HFF-Myc (cell line): Measurements from ENCODE around the gene CENPP.

Source experiments
- DNase-seq: peaks from one replicate; pipeline ENCODE4 v3.0.0-alpha.2; 2011; ENCODE audit warnings: low read depth; ENCODE audit errors: extremely low read depth
- H3K4me3 ChIP-seq: replicated peaks from 2 replicates; pipeline ENCODE4 v1.5.1; 2011; ENCODE audit warnings: low read depth, mild to moderate bottlenecking, control low read depth, low read length
- CTCF ChIP-seq: IDR thresholded peaks from 2 replicates; pipeline ENCODE4 v1.5.1; 2012; ENCODE audit warnings: mild to moderate bottlenecking, low read depth, low read length, control low read depth; ENCODE audit errors: missing control alignments

Gene CENPP

GRCh38 chr9:92385001-92385400, 59.2 kb downstream of the CENPP start:
- no peak for TF ChIP-seq CTCF
- H3K4me3 ChIP-seq = no peak overlapping the region
- no peak for DNase-seq

GRCh38 chr9:92385477-92385876, 59.7 kb downstream of the CENPP start:
- DNase-seq = no peak
- no peak for TF ChIP-seq CTCF

GRCh38 chr9:92385953-92386352, 60.2 kb downstream of the CENPP start:
- DNase-seq = no peak
- TF ChIP-seq CTCF = no peak
- no peak overlapping the region for H3K4me3 ChIP-seq

More at GRCh38 chr9:92385477-92385876, 59.7 kb downstream of the CENPP start:
- H3K4me3 ChIP-seq = no peak overlapping the region

- H3K4me3 ChIP-seq = no peak overlapping the region
- DNase-seq = no peak
- no peak for TF ChIP-seq CTCF
Observed at GRCh38 chr9:92392690-92393089, 66.9 kb downstream of the CENPP start.

GRCh38 chr9:92393686-92394085, 67.9 kb downstream of the CENPP start:
- no peak for DNase-seq
- H3K4me3 ChIP-seq = no peak overlapping the region
- TF ChIP-seq CTCF = no peak

GRCh38 chr9:92395617-92396016, 69.9 kb downstream of the CENPP start:
- no peak for TF ChIP-seq CTCF
- H3K4me3 ChIP-seq = no peak overlapping the region
- no peak for DNase-seq

- TF ChIP-seq CTCF = no peak
- DNase-seq = no peak
- H3K4me3 ChIP-seq = no peak overlapping the region
Observed at GRCh38 chr9:92397853-92398252, 72.1 kb downstream of the CENPP start.
